Fibroblast of skin of back (primary cell): Measurements from ENCODE around the gene CNN3.
A peak's percentile ranks its signal among the peaks of the same experiment; 100 is the strongest.

ENCODE experiments used
- DNase-seq: peaks from one replicate; pipeline ENCODE4 v3.0.0-alpha.2; 2013

CNN3 gene

DNA sequence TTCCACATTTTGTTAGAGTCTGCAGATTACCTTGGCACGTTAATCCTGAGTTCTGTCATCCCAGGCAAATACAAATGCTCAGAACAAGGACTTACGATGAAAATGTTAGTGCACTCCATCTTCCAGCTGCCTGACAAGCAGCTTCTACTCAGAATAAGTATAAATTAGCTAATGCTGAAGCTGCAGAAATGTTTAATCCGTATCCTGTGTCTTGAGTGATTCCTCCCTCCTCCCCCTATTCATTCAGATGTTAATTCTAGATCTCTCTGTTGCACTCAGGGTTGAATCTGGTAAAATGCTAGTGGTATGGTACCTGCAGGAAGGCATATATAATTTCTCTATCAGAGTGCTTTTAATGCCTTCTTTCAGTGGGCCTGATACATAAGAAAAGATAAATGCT is 39.8 kb downstream of the CNN3 start:
- DNase-seq, result no peak

DNA sequence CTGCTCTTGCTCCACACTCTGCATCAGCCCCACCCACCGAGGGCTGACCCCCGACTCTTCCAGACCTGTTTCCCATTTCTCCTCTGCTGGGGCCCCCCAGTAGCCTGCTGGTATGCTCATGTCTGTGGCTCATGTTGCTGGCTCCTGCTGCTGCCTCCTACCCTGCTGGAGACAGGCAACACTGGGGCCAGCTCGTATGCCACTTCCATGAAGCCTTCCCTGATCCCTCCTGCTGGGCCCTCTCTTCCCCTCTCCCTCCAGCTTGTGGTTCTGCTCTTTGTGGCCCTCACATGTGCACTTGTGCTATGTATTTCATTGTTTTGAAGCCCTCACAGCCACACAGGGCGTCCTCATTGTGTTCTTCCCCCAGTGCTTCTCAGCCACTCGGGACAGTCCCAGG is 40.5 kb downstream of the CNN3 start:
- DNase-seq, result no peak

DNA sequence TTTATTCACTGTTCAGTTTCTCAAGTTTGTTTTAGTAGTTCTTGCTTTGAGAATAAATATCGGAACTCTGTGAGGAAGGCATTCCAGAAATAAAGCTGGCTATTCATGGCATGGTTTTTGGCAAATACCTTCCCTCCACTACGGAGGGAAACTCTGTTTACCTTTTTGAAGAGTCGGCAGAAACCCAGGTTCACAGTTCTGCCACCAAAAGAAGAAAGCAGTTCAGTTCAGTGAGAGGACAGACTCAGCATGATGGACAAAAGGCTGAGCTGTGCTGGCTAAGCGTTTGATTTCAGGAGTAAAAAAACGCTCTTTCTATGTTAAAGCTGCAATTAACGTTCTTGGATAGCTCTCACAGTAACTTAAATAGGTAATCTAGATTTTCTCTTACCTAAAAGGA is 42.4 kb downstream of the CNN3 start:
- DNase-seq, result no peak

DNA sequence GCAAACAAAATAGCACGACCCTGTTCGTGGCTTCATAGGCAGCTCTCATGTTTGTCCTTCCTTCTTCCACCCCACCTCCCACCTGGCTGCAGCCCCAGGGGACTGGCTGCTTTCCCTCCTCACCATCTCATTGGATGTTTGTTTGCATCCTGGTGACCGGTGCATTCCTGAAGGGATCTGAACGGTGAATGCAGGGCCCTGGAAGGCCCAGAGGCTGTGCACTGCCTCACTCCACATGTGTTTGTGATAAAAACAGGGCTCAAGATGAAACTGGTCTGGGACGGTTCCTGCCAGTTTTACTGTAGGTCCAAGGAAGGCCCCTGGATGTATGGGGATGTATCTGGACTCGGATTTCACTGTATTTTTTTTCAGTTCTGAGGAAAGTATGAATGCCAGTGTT is 42.8 kb downstream of the CNN3 start:
- DNase-seq, result peak; percentile 87

DNA sequence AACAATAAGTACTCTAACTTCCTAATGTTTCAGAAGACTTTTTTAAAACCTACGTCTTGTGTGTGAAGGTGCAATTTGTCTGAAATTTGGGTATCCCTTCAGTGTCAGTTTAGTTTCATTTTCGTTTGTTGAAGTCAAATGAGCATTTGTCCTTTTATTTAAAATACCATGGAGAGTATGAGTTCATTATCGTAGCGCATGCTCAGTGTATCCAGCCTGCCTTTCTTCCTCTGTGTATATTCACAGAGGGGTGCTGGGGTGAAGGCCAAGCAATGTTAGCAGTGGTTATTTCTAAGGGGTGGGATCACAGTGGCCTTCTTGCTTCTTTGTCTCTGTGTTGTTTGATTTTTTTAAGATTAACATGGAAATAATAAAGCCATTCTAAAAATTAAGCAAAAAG is 43.2 kb downstream of the CNN3 start:
- DNase-seq, result peak; percentile 69

DNA sequence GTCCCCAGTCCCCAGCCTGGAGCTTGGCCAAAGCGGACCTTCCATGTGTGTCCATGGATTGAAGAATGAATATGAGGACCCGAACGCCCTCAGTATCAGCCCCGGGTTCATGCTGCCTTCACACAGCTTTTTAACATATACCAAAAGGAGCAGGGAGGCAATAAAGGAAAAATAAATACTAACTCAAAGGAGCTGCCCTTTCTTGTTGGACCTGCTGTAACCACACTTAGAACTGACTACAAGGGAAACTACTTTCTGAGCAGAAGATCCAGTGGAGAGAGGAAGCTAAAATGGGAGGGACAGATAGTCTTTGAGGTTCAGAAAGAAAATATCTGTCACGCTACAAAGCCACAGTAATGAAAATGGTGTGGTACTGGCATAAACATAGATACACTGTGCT is 48.6 kb downstream of the CNN3 start:
- DNase-seq, result no peak

DNA sequence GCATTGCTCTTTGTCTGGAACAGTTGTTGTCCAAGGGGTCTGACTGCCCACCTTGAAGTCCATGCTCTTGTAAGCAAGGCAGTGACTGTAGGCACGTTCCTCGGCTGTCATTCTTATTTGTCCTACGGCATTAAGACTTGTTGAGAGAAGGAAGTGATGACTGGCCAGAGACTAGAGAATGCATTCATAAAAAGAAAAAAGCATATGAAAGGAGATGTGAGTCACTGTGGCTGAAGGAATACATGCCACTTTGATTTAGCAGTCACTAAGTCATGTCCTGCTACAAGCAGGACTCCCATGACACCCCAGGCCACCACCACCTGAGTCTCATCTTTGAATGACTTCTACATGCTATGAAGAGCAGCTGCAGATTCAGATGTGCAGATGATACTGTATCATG is 50.5 kb downstream of the CNN3 start:
- DNase-seq, result peak; percentile 80

DNA sequence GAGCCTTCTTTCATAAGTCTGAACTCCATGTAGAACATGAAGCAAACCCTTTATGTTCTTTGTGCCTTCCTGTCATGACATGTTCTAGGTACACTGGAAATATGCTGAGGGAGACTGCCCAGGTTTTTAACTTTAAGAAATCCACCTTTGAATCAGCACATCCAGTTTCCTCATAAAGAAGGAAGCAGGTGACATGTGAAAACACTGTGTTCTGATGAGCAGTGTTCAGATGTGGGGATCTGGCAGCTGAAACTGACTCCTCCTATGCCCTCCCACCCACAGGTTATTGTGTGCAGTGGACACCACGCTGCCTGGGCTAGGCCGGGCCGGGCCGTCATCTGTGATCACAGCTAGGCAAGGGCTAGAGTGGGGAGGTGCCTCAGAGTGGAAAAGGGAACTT is 51.1 kb downstream of the CNN3 start:
- DNase-seq, result no peak

DNA sequence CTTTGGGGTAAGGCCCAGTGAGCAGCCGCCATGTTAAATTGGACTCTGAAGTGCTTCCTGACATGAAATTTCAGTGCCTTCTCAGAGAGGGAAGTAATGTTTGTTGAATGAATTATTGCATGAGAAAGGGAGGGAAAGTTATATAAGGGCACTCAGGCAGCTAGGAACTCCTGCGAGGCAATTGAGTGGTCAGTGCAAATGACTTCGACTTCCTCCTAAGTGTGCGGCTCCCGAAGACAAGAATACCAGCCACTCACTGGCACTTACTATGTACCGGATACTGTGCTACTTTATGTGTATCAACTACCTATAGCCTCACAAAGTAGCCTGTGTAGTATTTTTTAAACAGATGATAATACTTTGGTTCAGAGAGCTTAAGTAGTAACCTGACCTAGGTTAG is 52.5 kb downstream of the CNN3 start:
- no peak for DNase-seq

DNA sequence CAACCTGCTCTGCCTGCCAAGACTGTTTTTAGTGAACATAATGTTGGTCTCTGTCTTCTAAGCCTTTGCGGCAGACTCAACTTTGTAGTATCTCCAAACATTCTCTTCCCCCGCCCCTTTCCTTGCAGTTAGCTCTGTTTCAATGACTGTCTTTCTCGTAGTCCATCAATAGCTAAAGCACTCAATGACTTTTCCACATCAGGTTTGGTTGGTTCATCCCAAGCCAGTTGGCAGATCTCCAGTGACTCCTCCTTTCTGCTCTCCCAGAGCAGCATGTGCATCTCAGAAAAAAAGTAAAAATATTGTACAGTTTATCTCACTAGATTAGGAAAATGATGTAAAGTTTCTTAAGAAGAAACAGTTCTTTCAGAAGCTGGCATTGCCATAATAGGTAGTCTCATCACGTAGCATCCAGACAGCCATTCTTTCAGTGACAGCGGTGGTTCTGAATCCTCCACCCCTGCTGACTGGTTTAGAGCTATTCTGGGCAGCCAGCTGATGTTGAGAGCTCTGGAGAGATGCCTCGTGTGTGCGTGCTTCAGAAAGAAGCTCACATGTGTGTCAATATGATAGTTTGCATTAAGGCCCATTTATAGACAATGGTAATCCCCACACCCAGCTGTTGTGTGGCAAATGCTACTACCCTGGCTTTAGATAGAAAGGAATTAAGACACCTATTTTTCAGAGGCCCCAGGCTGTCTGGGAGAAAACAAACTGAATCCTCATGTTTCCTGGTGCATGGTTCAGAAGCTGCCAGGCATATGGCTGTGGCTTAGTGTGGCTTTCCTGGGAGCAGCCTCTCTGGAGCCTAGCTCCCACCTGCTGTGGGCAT is 53.2 kb downstream of the CNN3 start:
- DNase-seq, result peak; percentile 73

DNA sequence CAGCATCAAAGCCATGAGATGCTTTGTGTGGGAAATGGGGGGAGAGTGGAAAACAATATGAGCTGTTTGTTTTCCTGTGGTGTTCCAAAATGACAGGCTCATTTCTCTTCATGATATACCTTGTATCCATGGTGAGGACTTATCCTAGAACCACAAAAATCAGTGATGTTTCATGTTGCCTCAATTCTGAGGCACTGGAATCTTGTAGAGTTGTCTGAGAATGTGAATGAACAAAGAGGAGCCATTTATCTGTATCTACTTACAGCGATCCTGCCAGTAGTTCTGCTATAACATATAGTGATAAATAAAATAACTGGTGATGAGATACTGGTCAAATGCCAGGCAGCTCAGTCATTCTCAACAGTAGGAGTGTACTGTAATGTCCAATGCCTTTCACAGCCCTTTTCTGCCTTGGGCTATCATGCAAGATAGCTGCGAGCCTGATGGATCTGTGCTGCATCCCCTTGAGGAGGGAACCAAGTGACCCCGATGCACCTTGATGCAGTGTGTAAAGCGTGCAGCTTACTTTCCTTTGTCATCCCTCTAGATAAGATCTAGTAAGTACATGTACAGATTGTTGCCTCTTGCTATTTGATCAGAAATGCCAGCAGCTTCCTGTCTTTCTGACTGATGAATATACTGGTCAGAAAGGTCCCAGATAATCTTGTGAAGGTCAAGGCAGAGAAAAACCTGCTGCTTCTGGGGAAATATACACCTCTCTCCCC is 54.0 kb downstream of the CNN3 start:
- no peak for DNase-seq

DNA sequence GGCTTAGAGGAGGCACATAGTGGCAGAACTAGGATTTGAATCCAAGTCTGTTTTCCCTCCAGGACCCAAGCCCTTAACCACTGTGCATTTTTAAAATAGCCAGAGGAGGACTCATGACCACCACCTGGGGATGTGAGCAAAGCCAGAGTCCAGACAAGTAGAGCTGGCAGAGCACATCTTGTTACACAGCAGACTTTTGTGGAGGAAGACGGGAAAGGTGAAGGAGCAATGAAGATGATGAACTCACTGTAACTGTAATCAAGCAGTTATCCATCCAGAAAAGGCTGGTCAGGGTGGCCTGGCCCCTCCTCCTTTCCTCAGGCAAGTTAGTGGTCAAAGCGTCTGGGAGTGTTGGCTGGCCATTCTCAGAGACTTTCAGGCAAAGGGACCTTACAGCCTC is 55.9 kb downstream of the CNN3 start:
- peak; percentile 41 for DNase-seq

DNA sequence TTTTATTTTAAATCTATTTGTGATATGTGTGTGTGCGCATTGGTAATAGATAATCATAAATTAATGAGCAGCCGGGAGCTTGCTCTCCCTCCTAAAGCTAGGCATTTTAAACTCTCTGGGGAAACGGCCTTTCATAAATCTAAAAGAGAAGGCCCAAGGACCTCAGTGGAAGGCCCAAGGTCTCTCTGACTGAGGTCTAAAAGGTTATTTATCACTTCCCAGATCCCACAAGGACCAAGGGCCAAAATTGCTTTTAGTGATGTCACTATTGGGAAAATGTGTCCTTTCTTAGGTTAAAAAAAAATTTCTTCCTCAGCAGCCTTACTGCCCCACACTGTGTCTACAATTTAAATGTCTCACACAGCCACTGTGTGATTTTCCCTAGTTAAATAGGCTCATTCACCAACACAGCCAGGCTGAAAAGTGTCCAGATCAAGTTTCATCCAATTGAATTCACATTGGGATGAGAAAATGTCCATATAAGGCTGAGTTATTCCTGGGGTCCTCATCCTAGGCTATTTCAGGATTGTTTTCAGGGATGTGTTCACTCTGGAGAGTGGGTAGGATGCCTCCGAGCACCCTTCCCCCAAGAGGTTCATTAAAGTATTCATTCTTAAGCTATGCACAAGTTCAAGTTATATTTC is 60.6 kb downstream of the CNN3 start:
- DNase-seq, result peak; percentile 98

DNA sequence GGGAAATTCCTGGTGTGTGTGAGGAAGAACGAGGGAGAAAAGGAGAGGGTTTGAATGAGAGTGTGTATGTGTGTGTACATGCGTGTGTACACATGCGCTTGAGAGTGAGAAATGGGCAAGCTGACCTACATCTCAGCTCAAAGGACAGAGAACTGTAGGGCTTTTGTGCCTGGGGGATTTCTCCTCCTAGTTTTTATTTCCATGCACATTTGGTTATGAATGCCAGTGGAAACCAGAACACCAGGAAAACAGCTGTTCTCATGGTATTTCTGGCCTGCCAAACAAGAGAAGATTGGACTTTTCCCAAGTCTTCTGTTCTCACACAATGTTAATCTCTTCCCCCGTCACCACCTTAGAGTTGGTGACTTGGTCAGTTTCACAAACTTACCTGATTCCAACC is 61.5 kb downstream of the CNN3 start:
- peak; percentile 80 for DNase-seq

DNA sequence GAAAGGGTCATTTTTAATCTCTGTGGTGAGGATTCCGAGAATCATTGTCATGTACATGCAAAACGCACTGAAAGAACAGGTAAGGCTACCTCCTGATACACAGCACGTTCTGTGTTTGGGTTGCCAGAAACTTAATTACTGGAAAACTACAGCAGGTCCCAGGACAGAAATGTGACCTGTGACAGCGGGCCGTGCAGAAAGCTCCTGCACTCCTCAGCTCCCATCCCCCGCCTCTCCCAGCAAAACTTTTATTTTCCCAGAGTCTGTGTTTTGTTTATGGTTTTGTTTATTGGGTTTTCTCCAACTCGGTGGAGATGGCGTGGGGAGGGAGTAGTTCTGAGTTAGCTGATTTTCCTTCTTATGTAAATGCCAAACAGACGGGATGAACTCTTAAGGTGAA is 62.1 kb downstream of the CNN3 start:
- DNase-seq, result no peak

DNA sequence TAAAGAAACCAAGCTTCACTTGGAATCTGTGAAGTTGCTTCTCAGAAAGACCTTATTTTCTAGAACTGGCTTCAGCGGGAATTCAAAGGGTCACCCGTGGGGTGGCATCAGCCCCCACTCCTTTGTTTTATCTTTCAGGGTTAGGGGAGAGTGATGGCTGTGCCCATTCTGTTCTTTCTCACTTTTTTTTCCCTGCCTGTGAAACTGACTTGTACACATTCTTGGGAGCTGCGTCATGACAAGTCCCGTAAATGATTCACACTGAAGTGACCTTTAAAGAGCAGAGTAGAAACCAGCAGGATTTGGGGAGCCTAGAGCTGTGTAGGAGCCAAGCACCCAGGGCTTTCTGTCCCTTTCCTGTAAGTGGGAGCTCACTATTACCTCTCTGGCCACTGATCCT is 63.0 kb downstream of the CNN3 start:
- peak; percentile 95 for DNase-seq

DNA sequence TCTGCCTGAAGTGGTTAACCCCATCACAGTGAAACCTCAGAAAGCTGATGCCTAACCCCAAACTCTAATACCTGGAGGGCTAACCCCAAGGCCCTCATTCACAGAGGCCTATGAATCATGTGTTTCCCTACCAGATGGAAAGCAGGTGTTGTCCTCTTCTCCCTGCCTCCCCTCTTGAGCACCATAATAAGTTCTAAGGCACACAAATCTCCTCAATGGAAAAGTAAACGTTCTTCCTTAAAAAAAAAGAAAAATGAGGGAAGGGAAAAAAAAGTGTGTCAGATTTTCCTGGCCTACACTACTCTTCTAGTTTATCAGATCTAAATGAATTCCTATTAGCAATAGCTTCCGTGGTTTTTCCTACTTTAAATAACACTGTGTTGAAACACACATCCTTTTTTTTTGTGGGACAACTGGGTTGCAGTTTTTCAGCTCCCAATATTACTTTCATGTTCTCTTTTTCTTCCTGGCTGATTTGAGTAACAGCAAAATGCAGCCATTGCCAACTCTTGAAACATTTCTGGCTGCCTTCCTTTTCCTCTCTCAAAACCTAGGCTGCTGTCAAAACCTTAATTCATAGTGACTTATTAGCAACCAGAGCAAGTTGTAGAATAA is 63.5 kb downstream of the CNN3 start:
- DNase-seq, result peak; percentile 73

DNA sequence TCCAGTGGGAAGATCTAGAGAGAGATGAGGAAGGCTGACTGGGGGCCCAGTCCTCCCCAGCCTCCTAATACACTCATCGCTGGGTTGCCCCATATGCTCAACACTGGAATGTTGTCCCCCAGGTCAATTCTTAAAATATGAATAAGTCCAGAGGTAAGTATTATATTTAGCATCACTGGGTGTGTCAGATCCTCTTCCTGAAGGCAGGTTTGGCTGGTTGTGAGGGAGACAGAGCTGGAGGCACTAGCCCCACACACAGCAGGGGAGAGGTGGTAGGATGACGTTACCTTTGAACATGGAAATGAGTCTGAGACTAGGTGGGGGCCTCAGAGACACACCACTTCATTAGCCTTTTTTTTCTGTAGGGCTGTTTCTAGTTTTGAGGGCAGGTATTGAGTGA is 64.2 kb downstream of the CNN3 start:
- no peak for DNase-seq

DNA sequence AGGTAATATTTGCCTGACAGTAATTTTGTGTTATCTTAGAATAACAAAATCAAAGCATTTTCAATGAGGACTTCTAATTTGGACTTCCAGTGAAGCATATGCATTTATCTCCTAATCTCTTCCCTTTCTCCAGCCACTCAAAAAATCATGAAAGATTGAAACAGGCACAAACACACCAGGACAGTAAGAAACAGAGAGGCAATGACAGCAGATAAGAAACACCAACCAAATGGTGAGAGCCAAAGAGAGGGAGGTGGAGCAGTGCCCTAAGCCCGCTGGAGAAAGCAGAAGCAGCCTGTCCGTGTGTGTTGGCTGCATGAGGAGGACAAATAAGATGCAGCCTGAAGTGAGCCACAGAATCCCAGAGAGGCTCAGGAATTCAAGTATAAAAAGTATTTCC is 67.7 kb downstream of the CNN3 start:
- DNase-seq, result no peak

DNA sequence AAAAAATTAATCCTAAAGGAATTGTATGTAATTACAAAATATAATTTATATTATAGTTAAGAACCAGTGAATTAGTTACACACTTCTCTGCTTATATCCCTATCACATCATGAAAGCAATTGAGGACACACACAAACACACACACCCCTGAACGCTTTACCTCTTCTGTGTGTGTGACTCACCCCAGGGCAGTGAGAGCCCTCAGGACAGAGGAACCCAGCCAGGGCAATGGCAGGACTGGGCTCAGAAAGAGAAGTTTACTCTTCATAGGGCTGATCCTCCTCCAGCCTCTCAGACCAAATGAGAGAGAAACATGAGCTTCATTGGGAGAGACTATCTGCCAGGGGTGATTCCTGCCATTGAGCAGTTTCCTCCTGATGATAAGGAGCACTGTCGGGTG is 68.6 kb downstream of the CNN3 start:
- DNase-seq, result no peak

DNA sequence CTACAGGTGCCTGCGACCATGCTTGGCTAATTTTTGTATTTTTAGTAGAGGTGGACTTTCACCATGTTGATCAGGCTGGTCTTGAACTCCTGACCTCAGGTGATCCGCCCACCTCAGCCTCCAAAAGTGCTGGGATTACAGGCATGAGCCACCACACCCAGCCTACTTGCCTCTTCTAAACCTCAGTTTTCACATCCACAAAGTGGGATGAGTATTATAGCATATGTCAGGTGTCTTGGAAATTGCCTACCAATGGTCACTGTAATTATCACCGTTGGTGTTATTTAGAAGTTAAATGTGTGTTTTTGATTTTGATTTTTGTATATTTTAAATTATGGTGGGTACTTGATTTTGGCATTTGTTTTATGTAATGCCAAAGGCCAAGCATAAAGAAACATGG is 70.0 kb downstream of the CNN3 start:
- DNase-seq, result no peak

DNA sequence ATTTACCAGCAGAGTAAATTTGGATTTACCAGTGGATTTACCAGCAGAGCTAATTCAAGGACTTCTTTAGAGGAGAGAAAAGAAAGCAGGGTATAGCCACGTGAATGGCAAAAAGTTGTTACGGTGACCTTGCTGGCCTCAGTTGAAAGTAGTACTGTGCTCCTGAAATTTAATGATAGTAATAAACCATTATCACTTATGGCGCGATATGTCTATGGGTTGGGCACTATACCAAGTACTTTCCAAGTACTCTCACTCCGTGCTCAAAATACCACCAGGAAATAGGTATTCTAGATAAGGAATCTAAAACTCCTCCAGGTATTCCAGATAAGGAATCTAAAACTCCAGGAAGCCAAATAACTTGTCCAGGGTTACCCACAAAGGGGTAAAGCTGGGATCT is 70.9 kb downstream of the CNN3 start:
- no peak for DNase-seq

DNA sequence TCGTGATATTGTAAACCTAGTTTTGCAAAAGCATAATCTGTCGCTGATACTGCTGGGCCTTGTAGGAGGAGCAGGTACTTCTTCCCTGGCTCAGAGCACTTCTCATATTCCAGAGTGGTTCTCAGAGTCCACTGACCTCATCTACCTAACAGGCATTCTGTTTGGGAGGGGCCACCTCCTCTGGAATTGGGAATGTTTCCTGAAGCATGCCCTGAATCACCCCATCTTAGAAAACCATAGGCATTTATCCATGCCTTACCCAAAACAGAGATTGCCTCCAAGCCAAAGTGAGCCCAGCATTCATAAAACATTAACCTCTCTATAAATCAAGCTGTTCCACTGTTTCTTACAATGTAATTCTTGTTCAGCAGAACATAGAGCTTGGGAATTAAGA is 71.6 kb downstream of the CNN3 start:
- DNase-seq, result peak; percentile 21
